PC-3 (cell line): ENCODE results near the gene LHFPL3. TPM values are rescaled to one million over a fixed set of nuclear protein-coding genes. Genes with fewer than 3 reads are reported as not detected.

ENCODE experiments used
- ATAC-seq: fragments of 200-7000 bp; cut with Tn5 transposase; 2 replicates; pipeline ENCODE4 v1.9.1; 2020; ENCODE audit warnings: mild to moderate bottlenecking, moderate library complexity
- BruUV-seq: library from RNA; stranded (reverse); fragments of 400-500 nt; replicated peaks from 2 replicates; lab custom pipeline; 2021; lab: Mats Ljungman, UMichigan
- CTCF ChIA-PET: fragments of 300-600 bp; sonication (Branson Sonifier 250); formaldehyde crosslinking; loops from one replicate; lab custom pipeline; 2022; ENCODE audit warnings: antibody characterized with exemption; lab: Charles Lee
- POLR2A ChIA-PET: fragments of 300-600 bp; sonication (Branson Sonifier 250); formaldehyde crosslinking; loops from one replicate; lab custom pipeline; 2022; ENCODE audit warnings: antibody characterized with exemption; ENCODE audit not compliant: unreplicated experiment; lab: Charles Lee
- DNase-seq: peaks from one replicate; pipeline ENCODE4 v3.0.0-alpha.2; 2015
- H2AFZ ChIP-seq: fragments of 300-600 bp; sonication (generic); 2 replicates; pipeline ENCODE4 v1.6.0; 2016; ENCODE audit warnings: antibody characterized with exemption, low read length
- H3F3A ChIP-seq: fragments of 300-600 bp; sonication (generic); one replicate; pipeline ENCODE4 v1.6.0; 2017; ENCODE audit warnings: antibody characterized with exemption, low read length, control low read depth, mild to moderate bottlenecking; ENCODE audit not compliant: unreplicated experiment
- H3K27ac ChIP-seq: fragments of 300-600 bp; sonication (generic); 2 replicates; pipeline ENCODE4 v1.5.1; 2016; ENCODE audit warnings: mild to moderate bottlenecking, low read length
- H3K27me3 ChIP-seq: fragments of 300-600 bp; sonication (generic); 2 replicates; pipeline ENCODE4 v1.6.1; 2016; ENCODE audit warnings: low read length, mixed read lengths
- H3K36me3 ChIP-seq: fragments of 300-600 bp; sonication (generic); 2 replicates; pipeline ENCODE4 v1.6.1; 2016; ENCODE audit warnings: low read depth, mixed run types, low read length, mixed read lengths
- H3K4me1 ChIP-seq: fragments of 300-600 bp; sonication (generic); 2 replicates; pipeline ENCODE4 v1.5.1; 2016; ENCODE audit warnings: low read length; ENCODE audit not compliant: insufficient read depth
- H3K4me2 ChIP-seq: fragments of 300-600 bp; sonication (generic); 2 replicates; pipeline ENCODE4 v1.6.0; 2016; ENCODE audit warnings: low read length
- H3K4me3 ChIP-seq: fragments of 300-600 bp; sonication (generic); 2 replicates; pipeline ENCODE4 v1.5.1; 2016; ENCODE audit warnings: mild to moderate bottlenecking, low read length, mixed read lengths
- H3K79me2 ChIP-seq: fragments of 300-600 bp; sonication (generic); 2 replicates; pipeline ENCODE4 v1.6.1; 2017; ENCODE audit warnings: low read length, mixed read lengths
- H3K9ac ChIP-seq: fragments of 300-600 bp; sonication (generic); 2 replicates; pipeline ENCODE4 v1.6.0; 2016; ENCODE audit warnings: mild to moderate bottlenecking, low read length
- H3K9me2 ChIP-seq: fragments of 300-600 bp; sonication (generic); replicated peaks from 2 replicates; pipeline ENCODE4 v1.6.1; 2016; ENCODE audit warnings: mixed run types, low read length, mixed read lengths
- H3K9me3 ChIP-seq: fragments of 300-600 bp; sonication (generic); 2 replicates; pipeline ENCODE4 v1.6.1; 2016; ENCODE audit warnings: low read length, mixed read lengths
- H4K20me1 ChIP-seq: fragments of 300-600 bp; sonication (generic); 2 replicates; pipeline ENCODE4 v1.6.1; 2016; ENCODE audit warnings: low read length, mixed read lengths
- EZH2 ChIP-seq: fragments of 300-600 bp; sonication (generic); IDR thresholded peaks from one replicate; pipeline ENCODE4 v1.6.1; 2017; ENCODE audit warnings: antibody characterized with exemption, mild to moderate bottlenecking, low read length; ENCODE audit not compliant: unreplicated experiment
- EZH2phosphoT487 ChIP-seq: fragments of 300-600 bp; sonication (generic); IDR thresholded peaks from 2 replicates; pipeline ENCODE4 v1.6.1; 2018; ENCODE audit warnings: mild to moderate bottlenecking, antibody characterized with exemption, low read length, borderline replicate concordance
- intact Hi-C: fragments of 100-400 bp; cut with micrococcal nuclease; formaldehyde crosslinking; loops from 2 replicates; pipeline ENCODE4 v1.9.0; 2023
- total RNA-seq: library from RNA; depleted of rRNA; stranded (reverse); fragments of >200 nt; gene quantifications from 2 replicates; pipeline ENCODE4 v1.2.3, GENCODE V29; 2014
- TF ChIP-seq, protein P1 (sequence below): fragments of 300-600 bp; sonication (generic); conservative IDR thresholded peaks from 2 replicates; pipeline ENCODE4 v1.5.1; 2017; ENCODE audit warnings: antibody characterized with exemption, low read depth, mild to moderate bottlenecking, low read length

Gene LHFPL3
- total RNA-seq, 1 experiment from 2014 or later, result not detected

DNA sequence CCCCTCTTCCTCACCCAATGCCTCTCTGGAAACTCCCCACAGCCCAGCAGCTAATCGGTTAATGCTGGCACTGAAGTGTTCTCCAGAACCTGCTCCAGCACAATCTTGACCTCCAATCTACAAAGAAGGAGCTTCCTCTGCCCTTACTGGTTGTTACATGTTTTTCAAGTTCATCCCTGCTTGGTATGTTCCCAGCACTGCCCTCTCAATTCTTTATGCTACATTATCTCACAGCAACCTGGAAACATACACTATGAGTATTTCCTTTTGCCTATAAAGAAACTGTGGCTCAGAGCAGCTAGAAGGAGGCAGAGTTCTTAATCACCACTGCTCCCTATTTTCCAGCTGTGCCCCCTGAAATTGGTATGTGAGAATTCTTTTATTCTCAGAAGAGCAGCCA is 601.5 kb downstream of the LHFPL3 start:
- Histone ChIP-seq H2AFZ (no peak overlapping the region), H3K27me3 (no peaks in the 10 kb centered on the region), H3K79me2 (no peaks in the 10 kb centered on the region), H3K9me3 (no peaks in the 10 kb centered on the region), H3F3A (no peaks in the 10 kb centered on the region), H3K4me2 (no peak overlapping the region), H3K36me3 (no peaks in the 10 kb centered on the region), H3K9ac (no peak overlapping the region), H4K20me1 (no peaks in the 10 kb centered on the region), H3K4me1 (no peaks in the 10 kb centered on the region), H3K27ac (no peak overlapping the region), H3K4me3 (no peak overlapping the region), H3K9me2 (no peaks in the 10 kb centered on the region)
- no TSS peak for BruUV-seq
- TF ChIP-seq EZH2 (no peak), EZH2phosphoT487 (no peak)
- TF ChIP-seq, protein P1, sequence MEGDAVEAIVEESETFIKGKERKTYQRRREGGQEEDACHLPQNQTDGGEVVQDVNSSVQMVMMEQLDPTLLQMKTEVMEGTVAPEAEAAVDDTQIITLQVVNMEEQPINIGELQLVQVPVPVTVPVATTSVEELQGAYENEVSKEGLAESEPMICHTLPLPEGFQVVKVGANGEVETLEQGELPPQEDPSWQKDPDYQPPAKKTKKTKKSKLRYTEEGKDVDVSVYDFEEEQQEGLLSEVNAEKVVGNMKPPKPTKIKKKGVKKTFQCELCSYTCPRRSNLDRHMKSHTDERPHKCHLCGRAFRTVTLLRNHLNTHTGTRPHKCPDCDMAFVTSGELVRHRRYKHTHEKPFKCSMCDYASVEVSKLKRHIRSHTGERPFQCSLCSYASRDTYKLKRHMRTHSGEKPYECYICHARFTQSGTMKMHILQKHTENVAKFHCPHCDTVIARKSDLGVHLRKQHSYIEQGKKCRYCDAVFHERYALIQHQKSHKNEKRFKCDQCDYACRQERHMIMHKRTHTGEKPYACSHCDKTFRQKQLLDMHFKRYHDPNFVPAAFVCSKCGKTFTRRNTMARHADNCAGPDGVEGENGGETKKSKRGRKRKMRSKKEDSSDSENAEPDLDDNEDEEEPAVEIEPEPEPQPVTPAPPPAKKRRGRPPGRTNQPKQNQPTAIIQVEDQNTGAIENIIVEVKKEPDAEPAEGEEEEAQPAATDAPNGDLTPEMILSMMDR, result no peak
- intact Hi-C loops, result no loop called here
- ChIA-PET CTCF (no interaction called here), POLR2A (no interaction called here)
- no peak for ATAC-seq
- DNase-seq, result no peak

GRCh38 chr7:104931181-104931781 is 602.9 kb downstream of the LHFPL3 start:
- H3K36me3 ChIP-seq, result no peaks in the 10 kb centered on the region
- no peaks in the 10 kb centered on the region for H3K4me1 ChIP-seq
- no TSS peak for BruUV-seq
- no peak overlapping the region for H3K4me2 ChIP-seq
- no peaks in the 10 kb centered on the region for H3K27me3 ChIP-seq
- no peak overlapping the region for H2AFZ ChIP-seq
- H4K20me1 ChIP-seq, result no peaks in the 10 kb centered on the region
- DNase-seq (no peak), ATAC-seq (no peak)
- H3K9me3 ChIP-seq, result no peaks in the 10 kb centered on the region
- H3K27ac ChIP-seq, result no peak overlapping the region
- intact Hi-C loops, result no loop called here
- H3K4me3 ChIP-seq, result no peak overlapping the region
- H3K9ac ChIP-seq, result no peak overlapping the region
- CTCF ChIA-PET, result no interaction called here
- H3K9me2 ChIP-seq, result no peaks in the 10 kb centered on the region
- POLR2A ChIA-PET, result no interaction called here
- no peaks in the 10 kb centered on the region for H3K79me2 ChIP-seq
- no peaks in the 10 kb centered on the region for H3F3A ChIP-seq
- TF ChIP-seq EZH2, result no peak
- TF ChIP-seq EZH2phosphoT487, result no peak
- TF ChIP-seq, protein P1, result no peak

- H3K9me3 ChIP-seq, result no peaks in the 10 kb centered on the region
- DNase-seq (no peak), ATAC-seq (no peak)
- H3K36me3 ChIP-seq, result no peaks in the 10 kb centered on the region
- H3K4me3 ChIP-seq, result no peak overlapping the region
- no peaks in the 10 kb centered on the region for H3F3A ChIP-seq
- no peak overlapping the region for H2AFZ ChIP-seq
- no TSS peak for BruUV-seq
- no peak overlapping the region for H3K27ac ChIP-seq
- H3K79me2 ChIP-seq, result no peaks in the 10 kb centered on the region
- no peaks in the 10 kb centered on the region for H3K4me1 ChIP-seq
- ChIA-PET POLR2A (no interaction called here), CTCF (no interaction called here)
- intact Hi-C loops, result no loop called here
- no peaks in the 10 kb centered on the region for H3K9me2 ChIP-seq
- H3K4me2 ChIP-seq, result no peak overlapping the region
- no peak overlapping the region for H3K9ac ChIP-seq
- H3K27me3 ChIP-seq, result no peaks in the 10 kb centered on the region
- no peaks in the 10 kb centered on the region for H4K20me1 ChIP-seq
- no peak for TF ChIP-seq EZH2phosphoT487
- no peak for TF ChIP-seq EZH2
- TF ChIP-seq, protein P1, result no peak
Observed at GRCh38 chr7:104933022-104933421, 604.6 kb downstream of the LHFPL3 start.
